ENCODE results near the gene GYG1.
"Not testable (repeated sequence)": the region's sequence is repeated elsewhere in the genome, so short reads cannot be mapped to it uniquely, and the experiment has no call there.

Gene GYG1

GRCh38 chr3:148981273-148981672, 10.1 kb upstream of the GYG1 start:
- Histone ChIP-seq H3K4me3 (ENCODE audit: insufficient read depth, low read depth, low read length) (no peak overlapping the region), H3K4me1 (ENCODE audit: control insufficient read depth, insufficient read depth, low read length) (no peaks in the 10 kb centered on the region), H3K27me3 (ENCODE audit: control insufficient read depth, insufficient read depth, low read length, poor library complexity, severe bottlenecking) (no peaks in the 10 kb centered on the region), H3K9me3 (ENCODE audit: control insufficient read depth, low read length) (no peaks in the 10 kb centered on the region), H3K36me3 (ENCODE audit: control insufficient read depth, insufficient read depth, low read length) (no peaks in the 10 kb centered on the region), H3K27ac (ENCODE audit: insufficient read depth, low read depth, low read length, poor library complexity, severe bottlenecking) (no peak overlapping the region)
- WGBS, 2 experiments = 94 to 100% methylated on average over 1 of the region's 1 CpG

- not testable (repeated sequence) for H3K4me3 ChIP-seq (ENCODE audit: insufficient read depth, low read depth, low read length); H3K27ac ChIP-seq (ENCODE audit: insufficient read depth, low read depth, low read length, poor library complexity, severe bottlenecking); H3K36me3 ChIP-seq (ENCODE audit: control insufficient read depth, insufficient read depth, low read length); H3K9me3 ChIP-seq (ENCODE audit: control insufficient read depth, low read length); H3K4me1 ChIP-seq (ENCODE audit: control insufficient read depth, insufficient read depth, low read length)
- WGBS, 2 experiments = 86 to 91% methylated on average over 28 of the region's 29 CpGs
- peaks cover 17% of the 10 kb centered on the region for H3K27me3 ChIP-seq (ENCODE audit: control insufficient read depth, insufficient read depth, low read length, poor library complexity, severe bottlenecking)
These were observed 3.8 kb upstream of the GYG1 start for GRCh38 chr3:148987551-148987950.

- Histone ChIP-seq H3K27me3 (ENCODE audit: control insufficient read depth, insufficient read depth, low read length, poor library complexity, severe bottlenecking) (peaks cover 21% of the 10 kb centered on the region), H3K4me1 (ENCODE audit: control insufficient read depth, insufficient read depth, low read length) (no peaks in the 10 kb centered on the region), H3K9me3 (ENCODE audit: control insufficient read depth, low read length) (no peaks in the 10 kb centered on the region), H3K36me3 (ENCODE audit: control insufficient read depth, insufficient read depth, low read length) (no peaks in the 10 kb centered on the region), H3K4me3 (ENCODE audit: insufficient read depth, low read depth, low read length) (no peak overlapping the region), H3K27ac (ENCODE audit: insufficient read depth, low read depth, low read length, poor library complexity, severe bottlenecking) (no peak overlapping the region)
- 93 to 94% methylated on average over 3 to 4 of the region's 4 CpGs for WGBS, 2 experiments
These were observed 1.1 kb upstream of the GYG1 start for GRCh38 chr3:148990236-148990635.

- H3K27ac ChIP-seq (ENCODE audit: insufficient read depth, low read depth, low read length, poor library complexity, severe bottlenecking) = no peak overlapping the region
- H3K27me3 ChIP-seq (ENCODE audit: control insufficient read depth, insufficient read depth, low read length, poor library complexity, severe bottlenecking) = peaks cover 21% of the 10 kb centered on the region
- 5% methylated on average over 34 of the region's 34 CpGs for WGBS, 2 experiments
- H3K9me3 ChIP-seq (ENCODE audit: control insufficient read depth, low read length) = no peaks in the 10 kb centered on the region
- H3K4me3 ChIP-seq (ENCODE audit: insufficient read depth, low read depth, low read length) = peak overlapping the region; percentile 61
- H3K36me3 ChIP-seq (ENCODE audit: control insufficient read depth, insufficient read depth, low read length) = no peaks in the 10 kb centered on the region
- H3K4me1 ChIP-seq (ENCODE audit: control insufficient read depth, insufficient read depth, low read length) = peaks cover 6% of the 10 kb centered on the region
These were observed 791 bp downstream of the GYG1 start for GRCh38 chr3:148992027-148992634.

- Histone ChIP-seq H3K36me3 (ENCODE audit: control insufficient read depth, insufficient read depth, low read length) (no peaks in the 10 kb centered on the region), H3K27me3 (ENCODE audit: control insufficient read depth, insufficient read depth, low read length, poor library complexity, severe bottlenecking) (peaks cover 21% of the 10 kb centered on the region), H3K4me1 (ENCODE audit: control insufficient read depth, insufficient read depth, low read length) (peaks cover 10% of the 10 kb centered on the region), H3K4me3 (ENCODE audit: insufficient read depth, low read depth, low read length) (no peak overlapping the region), H3K9me3 (ENCODE audit: control insufficient read depth, low read length) (no peaks in the 10 kb centered on the region), H3K27ac (ENCODE audit: insufficient read depth, low read depth, low read length, poor library complexity, severe bottlenecking) (no peak overlapping the region)
- WGBS, 2 experiments = 92 to 95% methylated on average over 10 of the region's 10 CpGs
These were observed 1.4 kb downstream of the GYG1 start for GRCh38 chr3:148992635-148993255.

- Histone ChIP-seq H3K27ac (ENCODE audit: insufficient read depth, low read depth, low read length, poor library complexity, severe bottlenecking) (no peak overlapping the region), H3K4me1 (ENCODE audit: control insufficient read depth, insufficient read depth, low read length) (peaks cover 15% of the 10 kb centered on the region), H3K4me3 (ENCODE audit: insufficient read depth, low read depth, low read length) (no peak overlapping the region), H3K27me3 (ENCODE audit: control insufficient read depth, insufficient read depth, low read length, poor library complexity, severe bottlenecking) (peaks cover 3% of the 10 kb centered on the region), H3K36me3 (ENCODE audit: control insufficient read depth, insufficient read depth, low read length) (no peaks in the 10 kb centered on the region), H3K9me3 (ENCODE audit: control insufficient read depth, low read length) (no peaks in the 10 kb centered on the region)
- 71 to 79% methylated on average over 1 of the region's 1 CpG for WGBS, 2 experiments
These were observed 6.3 kb downstream of the GYG1 start for GRCh38 chr3:148997623-148998022.

- no peak overlapping the region for H3K4me3 ChIP-seq (ENCODE audit: insufficient read depth, low read depth, low read length)
- peaks cover 15% of the 10 kb centered on the region for H3K4me1 ChIP-seq (ENCODE audit: control insufficient read depth, insufficient read depth, low read length)
- H3K27me3 ChIP-seq (ENCODE audit: control insufficient read depth, insufficient read depth, low read length, poor library complexity, severe bottlenecking) = no peaks in the 10 kb centered on the region
- H3K9me3 ChIP-seq (ENCODE audit: control insufficient read depth, low read length) = no peaks in the 10 kb centered on the region
- 91 to 92% methylated on average over 5 of the region's 5 CpGs for WGBS, 2 experiments
- no peaks in the 10 kb centered on the region for H3K36me3 ChIP-seq (ENCODE audit: control insufficient read depth, insufficient read depth, low read length)
- H3K27ac ChIP-seq (ENCODE audit: insufficient read depth, low read depth, low read length, poor library complexity, severe bottlenecking) = no peak overlapping the region
These were observed 7.0 kb downstream of the GYG1 start for GRCh38 chr3:148998297-148998696.

- H3K4me3 ChIP-seq (ENCODE audit: insufficient read depth, low read depth, low read length) = no peak overlapping the region
- 81 to 84% methylated on average over 6 to 7 of the region's 7 CpGs for WGBS, 2 experiments
These were observed 7.5 kb downstream of the GYG1 start for GRCh38 chr3:148998715-148999423.

GRCh38 chr3:148999806-149000205, 8.5 kb downstream of the GYG1 start:
- WGBS, 2 experiments = 62 to 74% methylated on average over 2 to 3 of the region's 3 CpGs
- no peaks in the 10 kb centered on the region for H3K36me3 ChIP-seq (ENCODE audit: control insufficient read depth, insufficient read depth, low read length)

More at GRCh38 chr3:148998715-148999423, 7.5 kb downstream of the GYG1 start:
- H3K27ac ChIP-seq (ENCODE audit: insufficient read depth, low read depth, low read length, poor library complexity, severe bottlenecking) = no peak overlapping the region
- H3K36me3 ChIP-seq (ENCODE audit: control insufficient read depth, insufficient read depth, low read length) = no peaks in the 10 kb centered on the region
- H3K9me3 ChIP-seq (ENCODE audit: control insufficient read depth, low read length) = no peaks in the 10 kb centered on the region
- H3K27me3 ChIP-seq (ENCODE audit: control insufficient read depth, insufficient read depth, low read length, poor library complexity, severe bottlenecking) = no peaks in the 10 kb centered on the region
- H3K4me1 ChIP-seq (ENCODE audit: control insufficient read depth, insufficient read depth, low read length) = peaks cover 15% of the 10 kb centered on the region

GRCh38 chr3:149000206-149000745, 8.9 kb downstream of the GYG1 start:
- Histone ChIP-seq H3K27ac (ENCODE audit: insufficient read depth, low read depth, low read length, poor library complexity, severe bottlenecking) (no peak overlapping the region), H3K36me3 (ENCODE audit: control insufficient read depth, insufficient read depth, low read length) (no peaks in the 10 kb centered on the region), H3K4me1 (ENCODE audit: control insufficient read depth, insufficient read depth, low read length) (peaks cover 15% of the 10 kb centered on the region), H3K4me3 (ENCODE audit: insufficient read depth, low read depth, low read length) (no peak overlapping the region), H3K9me3 (ENCODE audit: control insufficient read depth, low read length) (no peaks in the 10 kb centered on the region), H3K27me3 (ENCODE audit: control insufficient read depth, insufficient read depth, low read length, poor library complexity, severe bottlenecking) (no peaks in the 10 kb centered on the region)
- 90 to 98% methylated on average over 2 to 3 of the region's 3 CpGs for WGBS, 2 experiments

More at GRCh38 chr3:148999806-149000205, 8.5 kb downstream of the GYG1 start:
- H3K4me1 ChIP-seq (ENCODE audit: control insufficient read depth, insufficient read depth, low read length) = peaks cover 15% of the 10 kb centered on the region
- no peaks in the 10 kb centered on the region for H3K27me3 ChIP-seq (ENCODE audit: control insufficient read depth, insufficient read depth, low read length, poor library complexity, severe bottlenecking)
- H3K4me3 ChIP-seq (ENCODE audit: insufficient read depth, low read depth, low read length) = no peak overlapping the region
- no peak overlapping the region for H3K27ac ChIP-seq (ENCODE audit: insufficient read depth, low read depth, low read length, poor library complexity, severe bottlenecking)
- H3K9me3 ChIP-seq (ENCODE audit: control insufficient read depth, low read length) = no peaks in the 10 kb centered on the region

Measured in ectodermal cell (in vitro differentiated cells).